Measurements from ENCODE around the gene SRXN1.

The SRXN1 gene

GRCh38 chr20:602111-602970 is 50.7 kb downstream of the SRXN1 start:
- DNase-seq = no peak

GRCh38 chr20:600736-601135 is 52.3 kb downstream of the SRXN1 start:
- DNase-seq = no peak

GRCh38 chr20:600141-600540 is 52.9 kb downstream of the SRXN1 start:
- no peak for DNase-seq

- no peak for DNase-seq
Observed at GRCh38 chr20:598133-598850, 54.7 kb downstream of the SRXN1 start.

GRCh38 chr20:597560-597959 is 55.4 kb downstream of the SRXN1 start:
- no peak for DNase-seq

All from midbrain (tissue), 1 donor.